HG03039 (cell line): ENCODE measurements around the gene AKAP4.
A peak's percentile ranks its signal among the peaks of the same experiment; 100 is the strongest.

Source experiments
- ATAC-seq: cut with Tn5 transposase; IDR thresholded peaks from one replicate; pipeline ENCODE4 v1.9.1; 2021; ENCODE audit warnings: mild to moderate bottlenecking, moderate library complexity; ENCODE audit not compliant: unreplicated experiment

AKAP4 gene

GRCh38 chrX:50200907-50201306 is at the start of gene AKAP4:
TSS of gene AKAP4 (minus strand) at chrX:50201007. CDS start at chrX:50200889, 118 bp downstream.
- ATAC-seq, result no peak

- ATAC-seq, result no peak
These were observed 10.7 kb upstream of the AKAP4 start for GRCh38 chrX:50211510-50211909.

GRCh38 chrX:50206753-50207152 is 5.9 kb upstream of the AKAP4 start:
- ATAC-seq, result no peak

GRCh38 chrX:50204364-50204899 is 3.6 kb upstream of the AKAP4 start, which contains the start of gene CCNB3:
TSS of gene CCNB3 (plus strand) at chrX:50204765. CDS start at chrX:50285164, 80,399 bp downstream.
- ATAC-seq, result peak; percentile 92

- ATAC-seq, result no peak
These were observed 1.7 kb upstream of the AKAP4 start for GRCh38 chrX:50202539-50202938.

- no peak for ATAC-seq
These were observed 2.5 kb downstream of the AKAP4 start for GRCh38 chrX:50198348-50198747.

GRCh38 chrX:50188859-50189600 is 11.8 kb downstream of the AKAP4 start:
- no peak for ATAC-seq

- ATAC-seq, result no peak
These were observed 16.9 kb downstream of the AKAP4 start for GRCh38 chrX:50183891-50184290.

- no peak for ATAC-seq
These were observed 20.5 kb downstream of the AKAP4 start for GRCh38 chrX:50180073-50180940.

GRCh38 chrX:50169717-50170116 is 31.1 kb downstream of the AKAP4 start:
- ATAC-seq, result no peak

GRCh38 chrX:50168241-50168687 is 32.5 kb downstream of the AKAP4 start:
- no peak for ATAC-seq

- ATAC-seq, result no peak
These were observed 33.4 kb downstream of the AKAP4 start for GRCh38 chrX:50167366-50167765.

- no peak for ATAC-seq
These were observed 35.1 kb downstream of the AKAP4 start for GRCh38 chrX:50165727-50166126.

GRCh38 chrX:50161127-50161526 is 39.7 kb downstream of the AKAP4 start:
- ATAC-seq, result no peak

- ATAC-seq, result no peak
These were observed 42.2 kb downstream of the AKAP4 start for GRCh38 chrX:50158593-50158992.

GRCh38 chrX:50157545-50158135 is 43.2 kb downstream of the AKAP4 start:
- no peak for ATAC-seq

- no peak for ATAC-seq
These were observed 46.4 kb downstream of the AKAP4 start for GRCh38 chrX:50154429-50154828.

GRCh38 chrX:50152456-50152855 is 48.4 kb downstream of the AKAP4 start:
- ATAC-seq, result no peak

GRCh38 chrX:50147972-50148371 is 52.8 kb downstream of the AKAP4 start:
- ATAC-seq, result no peak
